Stimulated activated CD8-positive, alpha-beta memory T cell treated with anti-CD3 and anti-CD28 coated beads, Interleukin-12 subunit alpha, Interleukin-12 subunit beta, amount 100 ng/mL, for 24 hours (primary cell): ENCODE measurements around the gene NCMAP.
"Not testable (repeated sequence)": the region's sequence is repeated elsewhere in the genome, so short reads cannot be mapped to it uniquely, and the experiment has no call there.

Experiments used
- DNase-seq: peaks from one replicate; pipeline ENCODE4 v3.0.0-alpha.2; 2020; ENCODE audit errors: extremely low read depth

NCMAP gene, protein sequence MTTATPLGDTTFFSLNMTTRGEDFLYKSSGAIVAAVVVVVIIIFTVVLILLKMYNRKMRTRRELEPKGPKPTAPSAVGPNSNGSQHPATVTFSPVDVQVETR

DNA sequence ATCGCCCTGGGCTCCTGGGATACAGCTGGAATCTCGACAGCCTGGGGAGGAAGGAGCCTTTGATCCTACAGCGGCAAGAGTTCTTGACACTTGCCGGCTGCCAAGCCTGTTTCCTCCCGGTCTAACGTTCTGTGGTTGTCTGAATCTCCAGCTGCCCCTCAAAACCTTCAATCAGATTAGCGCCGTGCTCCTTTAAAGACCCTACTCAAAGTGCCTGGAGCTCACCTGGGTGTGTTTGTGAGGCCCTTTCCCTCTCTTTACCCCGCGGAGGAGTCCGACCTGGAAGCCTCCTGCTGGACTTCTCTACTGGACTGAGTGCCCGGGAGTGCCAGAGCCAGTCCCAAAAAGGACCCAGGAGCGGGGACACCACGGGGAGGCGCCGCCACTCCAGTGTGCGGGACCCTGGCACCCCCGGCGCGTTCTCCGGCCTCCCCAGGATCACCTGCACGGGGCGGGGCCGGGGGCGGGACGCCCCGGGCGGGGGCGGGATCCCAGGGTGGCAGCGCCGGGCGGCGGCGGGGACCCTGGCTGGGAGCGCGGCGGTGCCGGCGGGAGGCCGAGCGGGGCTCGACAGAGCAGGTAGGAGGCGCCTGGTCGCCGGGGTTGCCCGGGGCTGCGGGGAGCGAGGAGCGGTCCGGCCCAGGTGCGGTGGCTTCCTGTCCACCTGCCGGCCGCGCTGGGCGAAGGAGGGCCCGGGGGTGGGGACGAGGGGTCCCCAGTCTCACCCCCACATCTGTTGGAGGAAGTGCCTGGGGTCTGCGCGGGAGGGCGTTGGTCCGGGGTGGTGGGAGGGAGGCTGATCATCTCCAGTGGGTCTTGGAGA, at the start of gene NCMAP:
Gene NCMAP, plus strand, starts transcription at position 497 of the 823 bp plus-strand sequence. CDS start 39,344 bp downstream, outside the sequence.
- no peak for DNase-seq

DNA sequence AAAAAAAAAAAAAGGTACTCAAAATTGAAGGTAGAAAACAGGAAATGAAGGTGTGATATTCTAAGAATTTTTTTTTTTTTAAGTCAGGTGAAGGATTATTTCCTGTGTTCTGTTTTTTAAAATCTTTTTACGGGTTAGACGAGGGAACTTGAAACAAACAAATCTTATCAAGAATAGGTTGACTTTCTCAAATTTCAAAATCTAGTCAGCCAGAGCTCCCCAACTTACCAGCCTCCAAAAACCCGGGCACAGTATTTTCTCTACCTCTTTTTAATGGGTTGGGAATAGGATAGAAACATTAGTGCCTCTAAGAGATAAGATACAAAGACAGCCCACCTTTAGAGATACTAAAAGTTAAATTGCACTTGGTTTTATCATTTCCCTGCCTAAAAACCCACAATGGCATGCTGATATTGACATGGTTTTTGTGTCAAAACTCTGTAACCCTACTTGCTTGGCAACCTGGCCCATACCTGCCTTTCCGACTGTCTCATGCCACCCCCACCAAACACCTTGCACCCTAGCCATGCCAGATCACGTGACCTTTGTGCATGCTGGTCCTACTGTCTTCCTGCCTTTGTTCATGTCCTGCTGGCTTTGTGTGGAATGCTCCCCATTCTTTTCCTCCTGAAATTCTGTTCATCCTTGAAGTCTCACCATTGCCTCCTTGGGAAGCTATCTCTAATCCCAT, 49.1 kb upstream of the NCMAP start:
- no peak for DNase-seq

DNA sequence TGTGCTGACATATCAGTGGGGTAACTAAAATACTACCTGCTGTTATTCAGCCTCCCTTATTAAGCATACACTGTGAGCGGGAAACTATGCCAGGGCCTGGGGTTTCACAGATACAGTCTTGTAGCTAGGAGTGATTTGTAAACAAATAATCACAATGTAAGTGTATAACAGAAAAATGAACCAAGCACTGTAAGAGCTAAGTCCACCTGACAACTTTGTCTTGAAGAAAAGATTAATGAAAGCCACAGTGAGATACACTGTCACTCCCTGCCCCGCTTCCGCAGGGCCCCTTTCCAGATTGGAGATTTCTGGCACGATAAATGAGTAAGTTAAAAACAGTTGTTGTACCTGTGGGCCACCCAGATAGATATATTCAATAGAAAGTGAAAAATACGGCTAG, 48.5 kb upstream of the NCMAP start:
- no peak for DNase-seq

DNA sequence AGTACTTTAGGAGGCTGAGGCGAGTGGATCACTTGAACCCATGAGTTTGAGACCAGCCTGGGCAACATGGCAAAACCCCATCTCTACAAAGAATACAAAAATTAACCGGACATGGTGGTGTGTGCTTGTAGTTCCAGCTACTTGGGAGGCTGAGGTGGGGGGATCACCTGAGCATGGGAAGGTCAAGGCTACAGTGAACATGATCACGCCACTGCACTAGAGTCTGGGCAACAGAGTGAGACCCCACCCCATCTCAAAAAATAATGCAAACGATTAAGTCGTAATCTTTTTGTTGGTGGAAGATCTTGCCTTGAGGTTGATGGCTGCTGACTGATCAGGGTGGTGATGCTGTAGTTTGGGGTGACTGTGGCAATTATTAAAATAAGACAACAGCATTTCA, 47.0 kb upstream of the NCMAP start:
- DNase-seq = no peak

DNA sequence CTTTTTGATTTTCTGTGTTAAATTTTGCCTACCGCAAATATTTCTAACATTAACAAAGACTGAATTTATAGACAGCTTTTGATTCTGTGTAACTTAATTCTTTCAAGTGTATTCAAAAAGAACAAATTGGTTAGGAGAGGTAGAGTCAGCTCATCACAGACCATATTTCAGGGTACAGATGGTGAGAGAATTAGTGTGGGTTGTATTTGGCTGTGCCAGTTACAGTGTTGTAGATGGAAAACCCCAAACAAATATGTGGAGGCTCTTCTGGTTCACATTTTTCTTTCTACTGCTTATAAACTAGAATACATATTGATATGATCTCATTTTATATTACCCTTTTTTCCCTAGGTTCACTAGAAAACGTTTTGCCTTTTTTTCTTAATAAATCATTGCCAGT, 42.2 kb upstream of the NCMAP start:
- DNase-seq = no peak

DNA sequence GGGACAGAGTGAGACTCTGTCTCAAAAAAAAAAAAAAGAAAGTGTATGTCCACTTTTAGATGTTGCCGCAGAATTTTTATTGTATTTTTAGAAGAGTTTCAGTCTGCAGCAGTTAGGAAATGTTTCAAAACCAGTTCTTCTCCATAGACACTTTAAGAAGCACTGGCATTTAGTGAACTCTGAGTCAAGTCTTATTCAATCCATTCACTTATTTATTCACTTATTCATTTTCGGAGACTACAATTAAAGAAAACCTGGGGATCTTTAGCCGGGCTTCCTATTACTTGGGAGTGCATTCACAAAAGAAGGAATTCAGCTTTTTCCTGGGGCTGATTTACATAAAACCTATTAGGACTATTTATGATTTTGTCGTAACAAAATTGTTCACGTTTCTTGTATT, 40.9 kb upstream of the NCMAP start:
- DNase-seq = no peak

DNA sequence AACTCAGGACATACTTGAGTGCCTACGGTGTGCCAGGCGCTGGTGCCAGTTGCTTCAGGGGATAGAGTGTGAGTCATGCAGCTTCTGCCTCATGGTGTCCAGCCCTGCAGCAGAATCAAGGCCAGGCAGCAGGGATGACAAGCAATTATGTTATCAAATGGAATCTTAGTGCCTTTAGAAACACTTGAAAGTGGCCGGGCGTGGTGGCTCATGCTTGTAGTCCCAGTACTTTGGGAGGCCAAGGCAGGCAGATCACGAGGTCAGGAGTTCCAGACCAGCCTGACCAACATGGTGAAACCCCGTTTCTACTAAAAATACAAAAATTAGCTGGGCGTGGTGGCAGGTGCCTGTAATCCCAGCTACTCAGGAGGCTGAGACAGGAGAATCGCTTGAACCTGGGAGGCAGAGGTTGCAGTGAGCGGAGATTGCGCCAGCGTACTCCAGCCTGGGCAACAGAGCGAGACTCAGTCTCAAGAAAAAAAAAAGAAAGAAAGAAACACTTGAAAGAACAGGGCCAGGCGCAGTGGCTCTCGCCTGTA, 40.1 kb upstream of the NCMAP start:
- not testable (repeated sequence) for DNase-seq

DNA sequence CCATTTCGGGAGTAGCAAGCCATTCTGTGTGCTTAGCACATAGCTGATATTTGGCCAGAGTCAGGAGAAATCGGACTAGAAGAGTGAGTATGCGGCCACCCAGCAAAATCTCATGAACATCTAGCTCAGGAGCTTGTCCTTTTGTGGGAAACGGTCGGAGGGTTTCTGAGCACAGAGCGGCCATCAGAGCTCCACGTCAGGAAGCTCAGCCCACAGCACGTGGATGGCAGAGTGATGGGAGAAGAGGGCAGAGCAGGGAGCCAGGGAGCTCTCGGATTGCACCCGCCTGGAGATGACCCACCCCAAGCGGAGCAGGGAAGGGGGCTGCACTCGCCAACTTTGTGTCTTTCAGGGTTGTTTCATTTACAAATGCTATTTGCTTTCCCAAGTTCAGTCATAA, 39.4 kb upstream of the NCMAP start:
- no peak for DNase-seq

DNA sequence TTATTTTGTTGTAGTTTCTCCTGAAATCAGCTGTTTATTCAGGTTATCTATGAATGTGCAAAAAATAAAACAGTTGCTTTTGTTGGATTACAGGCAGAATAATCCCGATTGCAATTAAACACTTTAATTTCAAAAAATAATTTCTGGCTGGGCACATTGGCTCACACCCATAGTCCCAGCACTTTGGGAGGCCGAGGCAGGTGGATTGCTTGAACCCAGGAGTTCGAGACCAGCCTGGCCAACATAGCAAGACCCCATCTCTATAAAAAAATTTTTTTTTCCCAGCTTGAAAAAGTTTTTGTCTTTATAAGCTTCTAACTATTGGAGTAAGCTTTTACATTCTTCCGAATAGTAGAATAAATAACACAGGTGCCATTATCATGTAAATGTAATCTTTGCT, 38.0 kb upstream of the NCMAP start:
- DNase-seq = no peak

DNA sequence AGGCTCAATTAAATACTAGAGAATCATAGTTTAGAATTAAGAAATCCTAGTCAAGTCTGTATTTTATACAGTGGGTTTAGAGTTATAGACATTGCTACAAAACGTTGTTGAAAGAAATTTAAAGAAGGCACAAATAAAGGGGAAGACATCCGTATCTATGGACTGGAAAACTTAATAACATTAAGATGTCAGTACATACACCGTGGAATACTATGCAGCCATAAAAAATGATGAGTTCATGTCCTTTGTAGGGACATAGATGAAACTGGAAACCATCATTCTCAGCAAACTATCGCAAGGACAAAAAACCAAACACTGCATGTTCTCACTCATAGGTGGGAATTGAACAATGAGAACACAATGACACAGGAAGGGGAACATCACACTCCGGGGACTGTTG, 35.6 kb upstream of the NCMAP start:
- not testable (repeated sequence) for DNase-seq

DNA sequence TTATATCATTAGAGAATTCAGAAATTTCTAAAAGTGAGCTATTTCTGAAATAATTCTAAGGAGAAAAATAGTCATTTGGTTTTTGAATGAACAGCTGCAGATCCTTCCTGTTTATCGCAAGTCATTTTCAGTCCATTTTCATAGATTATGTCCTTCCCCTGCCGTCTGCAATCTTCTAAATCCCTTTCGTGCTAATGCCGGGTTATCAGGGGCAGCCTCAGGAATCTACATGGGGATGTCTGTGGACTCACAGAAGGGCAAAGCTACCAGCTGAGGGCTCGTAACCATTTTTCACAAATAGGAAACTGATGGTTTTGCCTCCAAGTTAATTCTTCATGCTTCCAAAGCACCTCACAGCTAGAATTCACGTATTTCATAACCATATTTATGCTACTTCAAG, 30.3 kb upstream of the NCMAP start:
- DNase-seq = no peak

DNA sequence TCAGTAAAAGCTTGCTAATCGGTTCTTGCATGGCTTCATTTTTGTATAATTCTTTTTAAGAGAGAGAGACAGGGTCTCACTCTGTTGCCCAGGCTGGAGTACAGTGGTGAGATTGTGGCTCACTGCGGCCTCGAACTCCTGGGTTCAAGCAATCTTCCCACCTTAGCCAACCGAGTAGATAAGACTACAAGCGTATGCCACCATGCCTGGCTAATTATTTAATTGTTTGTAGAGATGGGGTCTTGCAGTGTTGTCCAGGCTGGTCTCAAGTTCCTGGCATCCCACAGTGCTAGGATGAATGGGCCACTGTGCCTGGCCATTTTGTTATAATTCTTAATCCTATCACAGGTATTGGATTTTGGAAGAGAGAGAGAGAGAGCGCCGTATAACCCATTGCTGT, 29.8 kb upstream of the NCMAP start:
- no peak for DNase-seq

DNA sequence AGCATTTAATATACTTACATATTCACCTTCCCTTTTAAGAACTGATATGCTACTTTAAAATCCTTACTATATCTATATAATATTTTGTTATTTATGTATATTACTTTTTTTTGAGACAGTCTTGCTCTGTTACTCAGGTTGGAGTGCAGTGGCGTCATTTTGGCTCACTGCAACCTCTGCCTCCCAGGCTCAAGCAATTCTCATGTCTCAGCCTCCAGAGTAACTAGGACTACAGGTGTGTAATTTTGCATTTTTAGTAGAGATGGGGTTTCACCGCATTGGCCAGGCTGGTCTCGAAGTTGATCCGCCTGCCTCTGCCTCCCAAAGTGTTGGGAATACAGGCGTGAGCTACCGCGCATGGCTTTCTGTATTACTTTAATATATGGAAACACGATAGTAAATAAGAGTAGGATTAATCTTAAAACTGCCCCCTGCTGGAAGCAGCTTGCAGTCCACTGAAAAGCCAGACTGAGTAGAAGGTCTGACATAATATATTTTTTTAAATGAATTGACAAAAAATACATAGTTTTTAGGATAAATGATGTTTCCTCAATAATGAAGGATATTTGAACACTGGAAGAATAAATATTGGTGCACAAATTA, 28.8 kb upstream of the NCMAP start:
- no peak for DNase-seq

DNA sequence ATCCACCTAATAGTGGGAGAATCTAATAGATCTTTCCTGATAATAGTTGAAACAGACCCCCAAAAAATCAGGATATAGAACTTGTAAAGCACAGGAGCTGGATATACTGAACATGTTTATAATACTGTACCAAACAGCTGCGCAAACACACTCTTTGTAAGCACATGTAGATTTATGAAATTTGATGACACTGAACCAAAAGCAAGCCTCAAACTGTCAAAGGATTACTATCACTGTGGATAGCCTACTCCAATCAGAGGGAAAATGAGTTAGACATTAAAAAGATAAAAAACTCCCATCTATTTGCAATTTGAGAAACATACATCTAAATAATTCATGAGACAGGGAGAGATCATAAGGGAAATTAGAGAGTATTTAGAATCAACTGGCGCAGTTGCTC, 27.1 kb upstream of the NCMAP start:
- DNase-seq = no peak

DNA sequence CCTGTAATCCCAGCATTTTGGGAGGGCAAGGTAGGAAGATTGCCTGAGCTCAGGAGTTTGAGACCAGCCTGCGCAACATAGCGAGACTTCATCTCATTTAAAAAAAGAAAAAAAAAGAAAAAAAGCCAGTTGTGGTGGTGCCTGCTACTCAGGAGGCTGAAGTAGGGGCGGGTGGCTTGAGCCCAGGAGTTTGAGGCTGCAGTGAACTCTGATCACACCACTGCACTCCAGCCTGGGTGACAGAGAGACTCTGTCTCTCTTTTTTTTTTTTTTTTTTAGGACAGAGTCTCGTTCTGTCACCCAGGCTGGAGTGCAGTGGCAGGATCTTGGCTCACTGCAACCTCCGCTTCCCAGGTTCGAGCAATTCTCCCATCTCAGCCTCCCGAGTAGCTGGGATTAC, 26.6 kb upstream of the NCMAP start:
- DNase-seq = not testable (repeated sequence)

DNA sequence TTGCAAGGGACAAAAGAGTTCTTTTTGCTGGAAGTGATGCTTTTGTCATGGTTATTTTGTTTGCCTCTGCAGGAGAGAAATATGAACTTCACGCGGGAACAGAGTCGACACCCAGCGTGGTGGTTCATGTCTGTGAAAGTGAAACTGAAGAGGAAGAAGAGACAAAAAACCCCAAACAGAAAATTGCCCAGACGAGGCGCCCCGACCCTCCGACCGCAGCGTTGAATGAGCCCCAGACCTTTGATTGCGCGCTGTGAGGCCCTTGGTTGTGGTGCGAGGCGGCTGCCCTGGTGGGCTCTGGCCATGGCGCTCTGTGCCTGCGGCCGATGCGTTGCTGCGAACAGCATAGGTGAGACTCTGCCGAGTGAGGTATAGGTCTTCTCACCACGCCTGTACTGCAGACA, 20.9 kb upstream of the NCMAP start:
- DNase-seq = peak; percentile 47

DNA sequence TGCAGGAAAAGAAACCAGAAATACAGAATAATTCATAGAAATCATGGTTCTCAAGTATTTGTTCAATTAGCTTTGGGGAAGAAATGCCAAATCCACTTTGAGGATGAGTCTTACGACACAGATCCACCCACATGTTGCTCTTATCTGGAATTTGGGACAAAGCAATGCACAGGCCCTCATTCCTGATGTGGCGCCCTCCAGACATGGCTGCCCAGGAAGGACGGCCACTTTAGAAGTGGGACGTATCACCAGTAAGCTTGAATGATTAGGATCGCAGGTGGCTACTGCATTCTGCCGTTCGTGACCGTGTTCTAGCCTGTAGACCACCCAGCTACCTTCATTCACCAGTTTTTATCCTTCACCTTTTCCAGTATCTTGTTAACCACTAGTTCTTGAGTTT, 20.1 kb upstream of the NCMAP start:
- no peak for DNase-seq

DNA sequence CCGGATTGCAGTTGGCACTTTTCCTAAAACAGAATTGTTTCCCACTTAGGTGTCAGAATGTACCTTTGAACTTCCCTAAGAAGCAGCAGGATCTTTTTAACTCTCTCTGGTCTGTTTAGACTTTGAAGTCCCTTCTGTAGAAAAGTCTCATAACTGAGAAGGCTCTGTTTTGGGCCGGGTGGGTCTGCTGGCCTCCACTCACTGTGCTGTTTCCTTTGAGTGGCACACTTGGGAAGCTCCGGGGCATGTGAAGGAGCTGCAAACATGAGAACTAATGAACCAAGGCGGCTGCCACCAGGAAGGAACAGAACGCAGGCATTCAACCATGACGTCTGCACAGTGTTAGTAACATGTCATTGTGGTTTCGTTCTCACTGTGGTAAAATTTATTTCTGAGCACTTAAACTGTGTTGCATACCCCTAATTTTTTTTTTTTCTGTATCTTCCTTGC, 19.5 kb upstream of the NCMAP start:
- peak; percentile 37 for DNase-seq

DNA sequence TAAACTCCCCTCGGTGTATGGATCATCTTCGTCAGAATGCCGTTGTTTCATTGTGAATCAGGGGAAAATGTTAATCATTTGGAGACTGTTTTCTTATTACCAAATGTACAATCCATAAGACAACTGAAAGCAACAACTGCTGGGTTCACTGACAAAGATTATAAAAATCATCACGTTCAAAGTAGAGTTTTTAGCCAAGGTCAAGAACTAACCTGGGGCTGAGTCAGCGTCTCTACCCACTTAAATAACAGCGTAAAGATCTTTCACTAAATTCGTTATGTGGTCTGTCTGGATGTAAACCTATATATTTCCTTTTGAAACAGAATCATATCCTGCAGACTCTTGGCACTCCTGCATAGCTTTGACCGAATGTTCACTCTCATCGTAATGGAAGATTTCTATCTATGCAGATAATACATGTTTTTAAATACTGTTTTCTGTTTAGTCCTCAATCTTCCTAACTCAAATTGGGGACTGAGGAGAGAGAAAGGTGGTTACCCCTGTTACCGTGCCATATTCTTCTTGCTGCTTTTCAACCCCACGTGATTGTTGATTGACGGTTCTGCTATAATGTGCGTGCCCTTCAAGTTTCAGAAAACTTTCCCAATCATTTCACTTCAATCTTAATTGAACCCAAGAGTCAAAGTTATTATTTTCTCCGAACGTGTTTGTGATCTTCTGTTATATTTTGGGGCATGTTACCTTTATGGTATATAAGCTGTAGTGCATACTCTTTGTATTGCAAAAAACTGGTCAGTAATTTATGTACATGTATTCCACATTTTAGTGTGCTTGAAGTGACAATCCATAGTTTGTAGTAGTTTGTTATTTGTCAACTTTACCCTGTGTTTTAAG, 15.6 kb upstream of the NCMAP start:
- DNase-seq = no peak

DNA sequence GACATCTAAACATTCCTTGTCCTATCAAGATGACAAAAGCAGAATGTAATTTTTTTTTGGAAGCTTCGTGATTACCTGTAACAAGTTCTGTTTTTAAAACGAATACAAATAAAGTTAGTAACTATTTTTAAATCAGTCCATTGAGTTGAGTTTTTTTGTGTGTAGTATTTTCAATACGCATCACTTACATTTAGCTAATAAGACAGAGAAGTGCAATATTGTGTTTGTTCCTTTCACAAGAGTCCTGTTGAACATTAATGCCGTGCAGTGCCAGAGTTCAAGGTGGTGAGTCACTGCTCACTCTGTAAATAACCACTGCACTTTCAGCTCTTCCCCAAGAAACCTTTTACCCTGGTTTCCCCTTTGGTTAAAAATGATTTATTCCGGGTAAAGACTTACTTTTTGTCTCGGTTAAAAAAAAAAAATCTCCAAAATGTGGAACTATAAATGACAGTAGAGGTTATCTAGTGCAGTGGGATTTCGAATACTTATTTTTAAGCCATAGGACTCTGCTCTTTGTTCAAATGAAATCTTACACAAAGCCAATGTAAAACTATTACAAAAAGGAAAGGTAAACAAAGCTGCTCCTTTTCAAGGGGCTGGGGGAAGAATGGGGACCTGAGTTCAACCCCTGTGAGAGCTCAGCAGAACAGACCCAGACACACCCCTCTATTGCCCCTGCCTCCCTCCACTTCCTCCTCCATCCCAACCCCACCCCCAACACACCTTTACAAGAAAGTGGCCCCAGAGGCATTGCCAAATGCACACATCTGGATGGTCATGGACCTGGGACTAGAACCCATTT, 14.8 kb upstream of the NCMAP start:
- no peak for DNase-seq
